DND-41 (cell line): ENCODE measurements around the gene HDAC10.

Experiments used
- ATAC-seq: fragments of 200-7000 bp; cut with Tn5 transposase; 3 replicates; pipeline ENCODE4 v1.9.1; 2021; ENCODE audit warnings: low read depth; ENCODE audit not compliant: insufficient read depth
- DNase-seq: peaks from one replicate; pipeline ENCODE4 v3.0.0-alpha.2; 2020
- H2AFZ ChIP-seq: 2 replicates; pipeline ENCODE4 v1.6.0; 2012; ENCODE audit warnings: low read depth, low read length
- H3K27ac ChIP-seq: 2 replicates; pipeline ENCODE4 v1.5.1; 2012; ENCODE audit warnings: low read length, inconsistent platforms
- H3K27me3 ChIP-seq: fragments of 200-600 bp; sonication (generic); 2 replicates; pipeline ENCODE4 v1.6.0; 2012; ENCODE audit warnings: low read length, mild to moderate bottlenecking, inconsistent platforms; ENCODE audit not compliant: insufficient read depth, poor library complexity
- H3K36me3 ChIP-seq: 2 replicates; pipeline ENCODE4 v1.5.1; 2012; ENCODE audit warnings: low read length, inconsistent platforms; ENCODE audit not compliant: insufficient read depth
- H3K4me1 ChIP-seq: 2 replicates; pipeline ENCODE4 v1.5.1; 2012; ENCODE audit warnings: mild to moderate bottlenecking, low read length; ENCODE audit not compliant: insufficient read depth
- H3K4me2 ChIP-seq: 2 replicates; pipeline ENCODE4 v1.6.0; 2012; ENCODE audit warnings: mild to moderate bottlenecking, moderate library complexity, low read length, inconsistent platforms; ENCODE audit not compliant: insufficient read depth
- H3K4me3 ChIP-seq, 2 experiments: fragments of 200-600 bp in 1 of 2; shearing (Covaris generic) in 1 of 2; 2 replicates each; pipeline ENCODE4 v1.5.1; 2012 to 2016; ENCODE audit warnings: inconsistent platforms in 2 of 2, low read length in 2 of 2, mild to moderate bottlenecking in 2 of 2, low read depth in 1 of 2, moderate library complexity in 1 of 2
- H3K79me2 ChIP-seq: 2 replicates; pipeline ENCODE4 v1.6.0; 2012; ENCODE audit warnings: low read length, inconsistent platforms; ENCODE audit not compliant: insufficient read depth
- H3K9ac ChIP-seq: 2 replicates; pipeline ENCODE4 v1.6.0; 2012; ENCODE audit warnings: low read depth, mild to moderate bottlenecking, inconsistent platforms, low read length, moderate library complexity
- H3K9me3 ChIP-seq: 2 replicates; pipeline ENCODE4 v1.5.1; 2012; ENCODE audit warnings: low read length, moderate library complexity, mild to moderate bottlenecking, inconsistent platforms; ENCODE audit not compliant: insufficient read depth, severe bottlenecking
- H4K20me1 ChIP-seq: 2 replicates; pipeline ENCODE4 v1.6.0; 2012; ENCODE audit warnings: low read length; ENCODE audit not compliant: insufficient read depth
- CTCF ChIP-seq: IDR thresholded peaks from 2 replicates; pipeline ENCODE4 v1.5.1; 2012; ENCODE audit warnings: borderline replicate concordance, low read length, moderate library complexity, mild to moderate bottlenecking; ENCODE audit not compliant: poor library complexity, severe bottlenecking; ENCODE audit errors: extremely low read depth
- EZH2 ChIP-seq: IDR thresholded peaks from 3 replicates; pipeline ENCODE4 v1.6.1; 2012; ENCODE audit warnings: borderline replicate concordance, low read depth, mild to moderate bottlenecking, moderate library complexity, low read length, inconsistent platforms; ENCODE audit not compliant: severe bottlenecking

HDAC10 gene

GRCh38 chr22:50292643-50293440, 41.8 kb upstream of the HDAC10 start:
- peaks cover 6% of the 10 kb centered on the region for H3K4me1 ChIP-seq
- H4K20me1 ChIP-seq = peaks cover 18% of the 10 kb centered on the region; the same call in 1 of the 2 replicates
- no peaks in the 10 kb centered on the region for H3K36me3 ChIP-seq
- ATAC-seq (0 out of 3 replicates have a peak, but pooled peaks have one; percentile 32), DNase-seq (no peak)
- H2AFZ ChIP-seq = no peak overlapping the region
- H3K4me3 ChIP-seq = no peak overlapping the region
- no peak overlapping the region for H3K4me2 ChIP-seq
- H3K79me2 ChIP-seq = no peaks in the 10 kb centered on the region
- no peak overlapping the region for H3K27ac ChIP-seq
- no peaks in the 10 kb centered on the region for H3K27me3 ChIP-seq
- TF ChIP-seq EZH2 (no peak), CTCF (no peak)
- H3K9ac ChIP-seq = no peak overlapping the region
- H3K9me3 ChIP-seq = no peaks in the 10 kb centered on the region

GRCh38 chr22:50289942-50290630, 39.0 kb upstream of the HDAC10 start:
- no peak for ATAC-seq
- Histone ChIP-seq H3K9me3 (no peaks in the 10 kb centered on the region), H3K36me3 (no peaks in the 10 kb centered on the region)

GRCh38 chr22:50289151-50289941, 38.3 kb upstream of the HDAC10 start:
- H3K4me3 ChIP-seq = no peak overlapping the region
- H2AFZ ChIP-seq = no peak overlapping the region
- no peaks in the 10 kb centered on the region for H3K27me3 ChIP-seq
- H4K20me1 ChIP-seq = peaks cover 12% of the 10 kb centered on the region; the same call in 1 of the 2 replicates
- DNase-seq (no peak), ATAC-seq (no peak)
- H3K27ac ChIP-seq = no peak overlapping the region
- no peaks in the 10 kb centered on the region for H3K36me3 ChIP-seq
- no peaks in the 10 kb centered on the region for H3K79me2 ChIP-seq
- H3K9ac ChIP-seq = no peak overlapping the region
- no peak for TF ChIP-seq EZH2
- TF ChIP-seq CTCF = no peak
- H3K4me2 ChIP-seq = no peak overlapping the region
- no peaks in the 10 kb centered on the region for H3K9me3 ChIP-seq
- peaks cover 6% of the 10 kb centered on the region for H3K4me1 ChIP-seq

More at GRCh38 chr22:50289942-50290630, 39.0 kb upstream of the HDAC10 start:
- H2AFZ ChIP-seq = no peak overlapping the region
- H3K9ac ChIP-seq = no peak overlapping the region
- peaks cover 15% of the 10 kb centered on the region; the same call in 1 of the 2 replicates for H4K20me1 ChIP-seq
- H3K27ac ChIP-seq = no peak overlapping the region
- H3K79me2 ChIP-seq = no peaks in the 10 kb centered on the region
- no peak overlapping the region for H3K4me2 ChIP-seq
- no peak overlapping the region for H3K4me3 ChIP-seq
- H3K4me1 ChIP-seq = peaks cover 6% of the 10 kb centered on the region
- DNase-seq = no peak
- H3K27me3 ChIP-seq = no peaks in the 10 kb centered on the region
- TF ChIP-seq EZH2 = no peak
- no peak for TF ChIP-seq CTCF
